HG03135 (cell line): Measurements from ENCODE around the gene NAP1L3.

Experiments used
- ATAC-seq: cut with Tn5 transposase; IDR thresholded peaks from one replicate; pipeline ENCODE4 v1.9.1; 2021; ENCODE audit warnings: mild to moderate bottlenecking, moderate library complexity; ENCODE audit not compliant: unreplicated experiment

The NAP1L3 gene, protein sequence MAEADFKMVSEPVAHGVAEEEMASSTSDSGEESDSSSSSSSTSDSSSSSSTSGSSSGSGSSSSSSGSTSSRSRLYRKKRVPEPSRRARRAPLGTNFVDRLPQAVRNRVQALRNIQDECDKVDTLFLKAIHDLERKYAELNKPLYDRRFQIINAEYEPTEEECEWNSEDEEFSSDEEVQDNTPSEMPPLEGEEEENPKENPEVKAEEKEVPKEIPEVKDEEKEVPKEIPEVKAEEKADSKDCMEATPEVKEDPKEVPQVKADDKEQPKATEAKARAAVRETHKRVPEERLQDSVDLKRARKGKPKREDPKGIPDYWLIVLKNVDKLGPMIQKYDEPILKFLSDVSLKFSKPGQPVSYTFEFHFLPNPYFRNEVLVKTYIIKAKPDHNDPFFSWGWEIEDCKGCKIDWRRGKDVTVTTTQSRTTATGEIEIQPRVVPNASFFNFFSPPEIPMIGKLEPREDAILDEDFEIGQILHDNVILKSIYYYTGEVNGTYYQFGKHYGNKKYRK

GRCh38 chrX:93673056-93673868, at the start of gene NAP1L3:
Gene NAP1L3 (minus strand): TSS chrX:93673578. CDS start chrX:93673304, 274 bp downstream.
- ATAC-seq, result no peak

DNA sequence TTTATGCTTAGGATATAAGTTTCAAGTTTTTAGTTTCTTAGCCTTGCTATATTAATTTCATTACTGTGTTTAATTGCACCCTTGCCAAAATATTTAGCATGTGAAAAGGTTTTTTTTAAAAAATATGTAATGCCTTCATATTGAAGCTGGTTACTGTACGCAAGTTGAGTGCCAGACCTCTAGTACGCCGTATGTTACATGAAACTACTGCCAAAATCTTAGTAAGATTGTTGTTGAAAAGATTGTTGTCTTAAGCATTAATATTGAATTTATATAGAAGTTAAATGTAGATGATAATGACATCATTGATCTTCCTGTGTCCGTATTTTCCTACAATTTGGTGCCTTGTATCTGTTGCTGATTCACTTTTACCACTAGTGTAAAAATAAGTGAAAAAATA, 37.7 kb upstream of the NAP1L3 start:
- no peak for ATAC-seq

DNA sequence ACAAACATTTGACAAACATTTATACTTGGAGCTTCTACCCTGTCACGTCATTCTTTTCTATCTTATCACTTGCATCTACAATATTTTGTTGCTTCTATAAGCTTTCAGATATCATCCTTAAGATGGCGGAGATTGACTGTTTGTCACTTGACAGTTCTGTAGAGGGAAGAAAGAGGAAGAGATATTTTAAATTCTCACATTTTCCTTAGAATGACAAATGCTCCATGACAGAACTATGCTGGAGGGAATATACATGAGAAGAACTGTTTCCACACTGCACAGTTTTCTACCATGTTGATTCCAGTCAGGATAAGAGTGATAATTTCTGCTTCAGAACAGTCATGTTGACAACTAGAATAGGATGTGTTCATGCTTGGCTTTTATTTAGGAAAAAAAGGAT, 30.3 kb upstream of the NAP1L3 start:
- ATAC-seq, result no peak

DNA sequence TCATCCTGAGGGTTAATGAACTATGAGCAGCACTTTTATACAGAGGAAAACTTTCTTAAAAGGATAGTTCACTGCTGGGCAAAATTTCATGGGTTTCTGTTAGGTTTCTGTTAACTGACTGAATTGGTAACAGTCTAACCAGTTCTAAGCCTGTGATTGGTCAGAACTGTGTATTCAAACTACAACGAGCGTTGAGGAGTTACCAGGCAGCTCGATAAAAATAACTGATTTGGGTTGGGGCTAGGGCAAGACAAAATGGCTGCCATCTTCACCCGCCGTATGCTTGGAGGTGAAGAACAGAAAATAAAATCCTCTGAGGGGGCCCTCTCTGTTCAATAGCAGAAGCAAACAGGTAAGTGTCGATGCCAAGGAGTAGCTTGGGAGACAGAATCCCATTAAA, 22.6 kb upstream of the NAP1L3 start:
- ATAC-seq, result no peak

- no peak for ATAC-seq
Observed at GRCh38 chrX:93673869-93674271, 492 bp upstream of the NAP1L3 start, which contains the start of gene FAM133A. Gene FAM133A (plus strand): TSS chrX:93674206. CDS start chrX:93709420, 35,214 bp downstream.

DNA sequence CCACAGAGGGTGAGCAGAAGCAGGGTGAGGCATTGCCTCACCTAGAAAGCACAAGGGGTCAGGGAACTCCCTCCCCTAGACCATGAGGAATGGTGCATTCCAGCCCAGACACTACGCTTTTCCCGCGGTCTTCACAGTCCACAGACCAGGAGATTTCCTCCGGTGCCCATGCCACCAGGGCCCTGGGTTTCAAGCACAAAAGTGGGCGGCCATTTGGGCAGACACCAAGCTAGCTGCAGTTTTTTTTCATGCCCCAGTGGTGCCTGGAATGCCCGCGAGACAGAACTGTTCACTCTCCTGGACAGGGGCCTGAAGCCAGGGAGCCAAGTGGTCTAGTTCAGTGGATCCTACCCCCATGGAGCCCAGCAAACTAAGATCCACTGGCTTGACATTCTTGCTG, 12.8 kb downstream of the NAP1L3 start:
- no peak for ATAC-seq

- ATAC-seq, result no peak
Observed at GRCh38 chrX:93649381-93649780, 24.0 kb downstream of the NAP1L3 start.

GRCh38 chrX:93637591-93637990, 35.8 kb downstream of the NAP1L3 start:
- ATAC-seq, result no peak
